NCI-H1930 (cell line): ENCODE measurements around the gene GRM8.
"Not testable (repeated sequence)": the region's sequence is repeated elsewhere in the genome, so short reads cannot be mapped to it uniquely, and the experiment has no call there.

ENCODE experiments used
- DNase-seq, 2 experiments: peaks; one replicate each; lab custom pipeline; 2025; lab: John Stamatoyannopoulos, UW

GRM8 gene

DNA sequence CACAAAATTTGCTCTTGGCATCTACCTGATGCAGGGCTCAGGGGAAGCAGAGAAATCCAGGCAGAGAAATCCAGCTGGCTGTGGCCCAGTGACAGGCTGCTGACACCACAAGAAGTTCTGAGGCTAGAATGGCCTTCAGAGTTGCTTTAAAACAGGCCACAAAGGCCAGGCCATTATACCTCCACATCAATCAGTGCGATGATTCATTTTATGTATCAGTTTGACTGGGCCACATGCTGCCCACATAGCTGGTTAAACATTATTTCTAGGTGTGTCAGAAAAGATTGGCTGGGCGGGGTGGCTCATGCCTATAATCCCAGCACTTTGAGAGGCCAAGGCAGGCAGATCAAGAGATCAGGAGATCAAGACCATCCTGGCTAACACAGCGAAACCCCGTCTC lies 341.1 kb downstream of the GRM8 start:
- not testable (repeated sequence) for DNase-seq

GRCh38 chr7:126908564-126908963 lies 344.2 kb downstream of the GRM8 start:
- DNase-seq, result not testable (repeated sequence)

DNA sequence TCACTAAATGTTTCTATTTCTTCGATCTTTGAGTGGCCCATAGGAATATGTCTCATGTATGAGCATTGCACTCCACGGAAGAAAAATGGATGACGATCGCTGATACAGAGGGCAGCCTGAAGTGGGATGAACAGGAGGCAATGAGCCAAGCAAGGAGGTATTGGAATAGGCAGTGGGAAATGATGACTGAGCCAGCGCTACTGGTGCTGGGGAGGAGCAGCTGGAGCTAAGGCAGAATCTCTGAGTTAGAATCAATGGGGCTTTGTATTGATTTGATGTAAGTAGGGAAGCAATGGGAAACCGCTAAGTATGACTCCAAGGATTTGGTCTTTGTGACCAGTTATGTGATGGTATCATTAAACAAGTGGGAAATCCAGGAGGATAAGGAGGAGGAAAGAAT lies 345.1 kb downstream of the GRM8 start:
- DNase-seq, result not testable (repeated sequence)

DNA sequence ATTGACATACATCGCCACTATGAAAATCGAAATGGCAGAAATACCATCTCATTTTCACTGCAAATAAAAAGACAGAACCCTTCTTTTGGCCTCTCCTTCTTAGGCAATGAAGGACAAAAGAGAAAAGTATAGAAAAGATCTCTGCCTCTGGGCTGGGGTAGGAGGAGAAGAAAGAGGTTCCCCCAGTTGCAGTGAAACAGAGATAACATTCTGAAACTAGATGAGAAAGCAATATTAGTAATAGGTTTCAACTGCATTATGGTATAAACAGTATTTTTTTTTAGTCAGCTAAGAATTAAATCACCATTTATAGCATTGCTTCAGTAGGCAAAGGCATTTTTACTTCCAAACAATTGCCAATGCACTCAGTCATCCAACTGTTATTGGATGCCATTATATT lies 347.5 kb downstream of the GRM8 start:
- not testable (repeated sequence) for DNase-seq

DNA sequence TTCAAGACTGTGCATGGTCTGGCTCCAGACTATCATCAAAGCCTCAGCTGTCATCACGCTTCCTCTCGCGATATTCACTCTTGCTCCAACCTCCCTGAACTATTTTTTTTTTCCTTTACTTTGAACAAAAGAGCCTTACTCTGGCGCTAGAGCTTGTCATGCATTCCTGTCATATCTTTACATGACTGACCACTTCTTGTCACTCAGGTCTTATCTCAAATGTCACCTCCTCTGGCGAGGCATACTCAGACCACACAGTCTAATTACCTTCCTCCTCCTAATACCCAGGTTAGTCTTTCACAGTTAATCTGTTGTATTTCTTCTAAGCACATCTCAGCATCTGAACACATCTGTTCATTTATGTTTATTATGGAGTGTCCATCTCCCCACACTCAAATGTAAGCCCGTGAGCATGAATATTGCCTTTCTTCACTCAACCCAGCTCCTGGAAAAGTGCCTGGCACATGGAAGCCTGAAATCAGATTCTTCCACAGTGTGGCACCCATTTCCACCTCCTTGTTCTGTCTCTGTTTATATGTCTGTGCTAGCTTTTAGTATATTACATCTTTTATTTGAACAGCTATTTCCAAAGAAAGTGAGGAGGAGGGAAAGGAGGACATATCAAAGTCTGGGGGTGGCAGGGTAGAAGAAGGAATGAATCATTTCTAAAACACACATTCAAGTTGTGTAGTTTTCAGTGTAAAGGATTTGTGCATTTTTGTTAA lies 351.5 kb downstream of the GRM8 start:
- not testable (repeated sequence) for DNase-seq

- peak; percentile 72 to 78 for DNase-seq
Measured at GRCh38 chr7:126887980-126888379, 364.8 kb downstream of the GRM8 start.

GRCh38 chr7:126887560-126887959 lies 365.2 kb downstream of the GRM8 start:
- peak; percentile 62 to 72 for DNase-seq

GRCh38 chr7:126882730-126883129 lies 370.0 kb downstream of the GRM8 start:
- peak in 1 of 2 experiments; percentile 14 for DNase-seq

DNA sequence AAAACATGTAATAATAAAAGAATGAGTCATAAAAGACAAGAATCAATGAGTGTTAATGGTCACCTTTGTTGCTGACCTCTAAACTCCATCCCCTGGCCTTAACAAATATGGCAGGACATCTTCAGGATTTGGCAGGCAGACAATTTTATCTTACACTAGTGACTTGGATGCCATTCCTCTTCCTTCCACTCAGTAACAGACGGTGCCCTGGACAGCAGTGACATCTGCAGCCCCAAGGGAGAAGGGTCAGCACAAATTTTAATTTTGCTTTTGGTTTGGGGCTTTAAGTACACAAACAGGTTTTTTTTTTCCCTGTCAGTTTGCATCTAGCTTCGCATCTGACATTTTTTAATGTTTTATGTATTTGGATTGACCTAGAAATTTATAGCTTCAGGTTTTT lies 370.8 kb downstream of the GRM8 start:
- DNase-seq, result not testable (repeated sequence)

- DNase-seq, result no peak
Measured at GRCh38 chr7:126881315-126881714, 371.4 kb downstream of the GRM8 start.

DNA sequence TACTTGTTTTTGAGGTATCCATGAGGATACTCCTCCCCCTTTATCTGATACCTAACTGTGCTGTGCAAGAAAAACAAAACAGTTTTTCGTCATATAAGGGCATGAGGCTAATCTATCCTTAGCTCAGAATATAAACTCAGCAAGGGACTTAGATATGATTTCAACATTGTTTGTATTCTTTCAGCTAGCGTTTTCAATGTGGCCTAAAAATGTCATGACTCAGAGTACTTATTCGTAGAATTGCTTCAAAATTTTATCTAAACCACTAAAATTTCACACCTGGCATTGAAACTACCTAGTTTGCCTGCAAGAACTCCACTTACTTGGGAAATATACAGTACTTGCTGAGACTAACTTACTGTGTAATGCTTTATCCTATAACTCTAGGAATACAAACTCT lies 376.2 kb downstream of the GRM8 start:
- not testable (repeated sequence) for DNase-seq

- DNase-seq, result peak in 1 of 2 experiments; percentile 3
Measured at GRCh38 chr7:126856691-126857291, 395.9 kb downstream of the GRM8 start.

- DNase-seq, result no peak
Measured at GRCh38 chr7:126845331-126845730, 407.4 kb downstream of the GRM8 start.

GRCh38 chr7:126843883-126844282 lies 408.9 kb downstream of the GRM8 start:
- DNase-seq, result no peak

DNA sequence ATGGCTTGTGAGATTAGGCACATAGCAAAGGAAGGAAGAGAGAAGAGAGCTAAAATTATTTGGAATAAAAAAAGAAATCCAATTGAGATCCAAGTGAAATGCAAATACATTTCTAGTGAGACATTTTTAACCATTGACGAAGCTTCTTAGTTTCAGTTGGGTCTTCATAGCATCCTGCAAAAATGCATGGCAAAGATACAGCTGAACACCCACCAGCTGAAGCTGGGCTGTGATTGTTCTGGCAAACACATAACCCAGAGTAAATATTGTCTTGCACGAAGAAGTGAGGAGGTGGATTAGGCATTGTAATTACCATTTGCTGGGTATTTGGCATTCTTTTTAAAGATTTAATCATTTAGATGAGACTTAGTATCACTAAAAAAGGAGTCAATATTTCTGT lies 409.4 kb downstream of the GRM8 start:
- peak in 1 of 2 experiments; percentile 25 for DNase-seq

GRCh38 chr7:126842451-126842850 lies 410.3 kb downstream of the GRM8 start:
- DNase-seq, result no peak

- DNase-seq, result peak in 1 of 2 experiments; percentile 43
Measured at GRCh38 chr7:126840869-126841268, 411.9 kb downstream of the GRM8 start.

- no peak for DNase-seq
Measured at GRCh38 chr7:126839624-126840023, 413.1 kb downstream of the GRM8 start.

- DNase-seq, result no peak
Measured at GRCh38 chr7:126838194-126838593, 414.5 kb downstream of the GRM8 start.

DNA sequence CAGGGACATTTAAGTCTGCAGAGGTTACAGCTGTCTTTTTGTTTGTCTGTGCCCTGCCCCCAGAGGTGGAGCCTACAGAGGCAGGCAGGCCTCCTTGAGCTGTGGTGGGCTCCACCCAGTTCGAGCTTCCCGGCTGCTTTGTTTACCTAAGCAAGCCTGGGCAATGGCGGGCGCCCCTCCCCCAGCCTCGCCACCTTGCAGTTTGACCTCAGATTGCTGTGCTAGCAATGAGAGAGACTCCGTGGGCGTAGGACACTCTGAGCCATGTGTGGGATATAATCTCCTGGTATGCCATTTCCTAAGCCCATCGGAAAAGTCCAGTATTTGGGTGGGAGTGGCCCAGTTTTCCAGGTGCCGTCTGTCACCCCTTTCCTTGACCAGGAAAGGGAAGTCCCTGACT lies 421.5 kb downstream of the GRM8 start:
- DNase-seq, result not testable (repeated sequence)

GRCh38 chr7:126820925-126821324 lies 431.8 kb downstream of the GRM8 start:
- DNase-seq, result no peak

- no peak for DNase-seq
Measured at GRCh38 chr7:126819197-126819484, 433.6 kb downstream of the GRM8 start.

- no peak for DNase-seq
Measured at GRCh38 chr7:126818393-126819196, 434.1 kb downstream of the GRM8 start.
